ENCODE measurements around the gene RIN1.

DNA sequence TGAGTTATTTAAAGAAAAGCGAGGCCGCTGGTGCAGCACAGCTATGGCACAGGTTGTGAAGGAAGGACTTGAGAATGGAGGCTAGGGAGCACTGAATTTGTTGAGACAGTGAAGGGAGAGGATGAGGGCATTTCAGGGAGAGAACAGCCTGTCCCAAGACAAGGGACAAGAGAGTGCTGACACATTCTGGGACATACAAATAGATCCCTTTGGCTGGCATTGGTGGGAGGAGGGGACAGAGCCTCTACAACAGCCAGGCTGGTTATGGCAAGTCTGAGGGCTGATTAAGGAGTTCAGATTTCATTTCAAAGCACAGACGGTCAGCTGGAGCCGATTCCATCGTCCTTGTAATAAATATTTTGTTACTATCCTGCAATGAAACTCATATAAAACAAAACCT is 37.0 kb upstream of the RIN1 start:
- TF ChIP-seq, protein P1, sequence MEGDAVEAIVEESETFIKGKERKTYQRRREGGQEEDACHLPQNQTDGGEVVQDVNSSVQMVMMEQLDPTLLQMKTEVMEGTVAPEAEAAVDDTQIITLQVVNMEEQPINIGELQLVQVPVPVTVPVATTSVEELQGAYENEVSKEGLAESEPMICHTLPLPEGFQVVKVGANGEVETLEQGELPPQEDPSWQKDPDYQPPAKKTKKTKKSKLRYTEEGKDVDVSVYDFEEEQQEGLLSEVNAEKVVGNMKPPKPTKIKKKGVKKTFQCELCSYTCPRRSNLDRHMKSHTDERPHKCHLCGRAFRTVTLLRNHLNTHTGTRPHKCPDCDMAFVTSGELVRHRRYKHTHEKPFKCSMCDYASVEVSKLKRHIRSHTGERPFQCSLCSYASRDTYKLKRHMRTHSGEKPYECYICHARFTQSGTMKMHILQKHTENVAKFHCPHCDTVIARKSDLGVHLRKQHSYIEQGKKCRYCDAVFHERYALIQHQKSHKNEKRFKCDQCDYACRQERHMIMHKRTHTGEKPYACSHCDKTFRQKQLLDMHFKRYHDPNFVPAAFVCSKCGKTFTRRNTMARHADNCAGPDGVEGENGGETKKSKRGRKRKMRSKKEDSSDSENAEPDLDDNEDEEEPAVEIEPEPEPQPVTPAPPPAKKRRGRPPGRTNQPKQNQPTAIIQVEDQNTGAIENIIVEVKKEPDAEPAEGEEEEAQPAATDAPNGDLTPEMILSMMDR (optimal IDR thresholded peaks at IDR 0.05 in 1 of 3, IDR thresholded peaks at IDR 0.05 in 1 of 3, conservative IDR thresholded peaks at IDR 0.05 in 1 of 3; ENCODE audit: extremely low read depth in 1 of 3, insufficient read depth in 2 of 3, low read length in 3 of 3), result no peak
- TF ChIP-seq EZH2 (IDR thresholded peaks at IDR 0.05; ENCODE audit: low read length), result no peak

All from keratinocyte (primary cell).